Neuronal stem cell (in vitro differentiated cells): ENCODE measurements around the gene JUN.

Experiments
- DNase-seq: peaks from one replicate; pipeline ENCODE4 v3.0.0-alpha.2; 2013; ENCODE audit warnings: low spot score
- H2AFZ ChIP-seq: one replicate; pipeline ENCODE4 v1.6.1; 2013; ENCODE audit warnings: mild to moderate bottlenecking, low read length, inconsistent platforms
- H2AK5ac ChIP-seq: 2 replicates; pipeline ENCODE4 v1.6.1; 2013; ENCODE audit warnings: low read depth, mild to moderate bottlenecking, inconsistent platforms, low read length, moderate library complexity, mixed read lengths
- H2BK120ac ChIP-seq: 2 replicates; pipeline ENCODE4 v1.6.1; 2013; ENCODE audit warnings: low read depth, mild to moderate bottlenecking, inconsistent platforms, low read length, moderate library complexity, mixed read lengths
- H2BK12ac ChIP-seq: one replicate; pipeline ENCODE4 v1.6.1; 2013; ENCODE audit warnings: low read length, inconsistent platforms
- H2BK15ac ChIP-seq: 2 replicates; pipeline ENCODE4 v1.6.1; 2013; ENCODE audit warnings: mild to moderate bottlenecking, low read length, inconsistent platforms, mixed read lengths
- H2BK5ac ChIP-seq: one replicate; pipeline ENCODE4 v1.6.1; 2013; ENCODE audit warnings: inconsistent platforms, mild to moderate bottlenecking, low read length, moderate library complexity
- H3K14ac ChIP-seq: one replicate; pipeline ENCODE4 v1.6.1; 2013; ENCODE audit warnings: low read length, inconsistent platforms
- H3K18ac ChIP-seq: 2 replicates; pipeline ENCODE4 v1.6.1; 2013; ENCODE audit warnings: low read length, inconsistent platforms
- H3K23ac ChIP-seq: 2 replicates; pipeline ENCODE4 v1.6.1; 2013; ENCODE audit warnings: low read depth, mild to moderate bottlenecking, mixed read lengths, low read length, inconsistent platforms; ENCODE audit not compliant: poor library complexity
- H3K27ac ChIP-seq: replicated peaks from 3 replicates; pipeline ENCODE4 v1.5.1; 2013; ENCODE audit warnings: low read length, inconsistent platforms
- H3K27me3 ChIP-seq, 3 experiments: 2 replicates each; pipeline ENCODE4 v1.6.1; 2013; ENCODE audit warnings: low read length in 3 of 3, mild to moderate bottlenecking in 2 of 3, inconsistent platforms in 1 of 3, low read depth in 1 of 3, mixed read lengths in 1 of 3, moderate library complexity in 1 of 3; ENCODE audit not compliant: control insufficient read depth in 3 of 3, insufficient read depth in 3 of 3
- H3K36me3 ChIP-seq, 2 donors: replicated peaks in 1 of 2; 2 replicates each; pipeline ENCODE4 v1.6.1; 2013; ENCODE audit warnings: low read length in 2 of 2; ENCODE audit not compliant: control insufficient read depth in 2 of 2, insufficient read depth in 2 of 2
- H3K4ac ChIP-seq: 2 replicates; pipeline ENCODE4 v1.6.1; 2013; ENCODE audit warnings: inconsistent platforms, mild to moderate bottlenecking, low read length, moderate library complexity
- H3K4me1 ChIP-seq, 2 donors: 1 replicate in 1 of 2; 2 replicates in 1 of 2; pipeline ENCODE4 v1.6.1; 2013; ENCODE audit warnings: low read length in 2 of 2, low read depth in 1 of 2; ENCODE audit not compliant: control insufficient read depth in 2 of 2, insufficient read depth in 1 of 2
- H3K4me2 ChIP-seq: one replicate; pipeline ENCODE4 v1.6.1; 2013; ENCODE audit warnings: mild to moderate bottlenecking, low read length, inconsistent platforms; ENCODE audit not compliant: insufficient read depth, poor library complexity, severe bottlenecking
- H3K4me3 ChIP-seq, 2 donors: 2 replicates each; pipeline ENCODE4 v1.5.1; 2013; ENCODE audit warnings: low read length in 2 of 2, mild to moderate bottlenecking in 2 of 2, inconsistent platforms in 1 of 2, moderate library complexity in 1 of 2
- H3K79me1 ChIP-seq: one replicate; pipeline ENCODE4 v1.6.1; 2013; ENCODE audit warnings: low read depth, mild to moderate bottlenecking, inconsistent platforms, low read length, moderate library complexity
- H3K9ac ChIP-seq: one replicate; pipeline ENCODE4 v1.6.1; 2013; ENCODE audit warnings: mild to moderate bottlenecking, low read depth, low read length, inconsistent platforms; ENCODE audit not compliant: poor library complexity
- H3K9me3 ChIP-seq, 2 donors: replicated peaks in 1 of 2; 2 replicates each; pipeline versions ENCODE3 to v1.6.1; 2013; ENCODE audit warnings: low read length in 2 of 2, mild to moderate bottlenecking in 2 of 2, inconsistent platforms in 1 of 2, low read depth in 1 of 2, mixed read lengths in 1 of 2, moderate library complexity in 1 of 2; ENCODE audit not compliant: control insufficient read depth in 2 of 2, insufficient read depth in 1 of 2
- H4K8ac ChIP-seq: one replicate; pipeline ENCODE4 v1.6.1; 2013; ENCODE audit warnings: low read depth, mild to moderate bottlenecking, inconsistent platforms, low read length, moderate library complexity
- H4K91ac ChIP-seq: one replicate; pipeline ENCODE4 v1.6.1; 2013; ENCODE audit warnings: low read length, low read depth, mild to moderate bottlenecking, inconsistent platforms; ENCODE audit not compliant: poor library complexity
- WGBS, 2 donors: extraction: QIAGEN DNeasy Blood & Tissue Kit; methylation state at CpG; one replicate each; pipeline ENCODE4 v1.1.7; 2013; ENCODE audit warnings: missing lambda C conversion rate in 2 of 2, mixed read lengths in 1 of 2; ENCODE audit not compliant: insufficient read length in 2 of 2, insufficient replicate concordance in 1 of 2; ENCODE audit errors: extremely low coverage in 2 of 2; 5-methylcytosine and 5-hydroxymethylcytosine counted together

JUN gene

GRCh38 chr1:58783090-58783992, 506 bp downstream of the JUN start:
- H4K91ac ChIP-seq: no peak overlapping the region
- peak overlapping the region; percentile 60 for H2AK5ac ChIP-seq
- no peak overlapping the region for H2BK120ac ChIP-seq
- peaks cover 2 to 32% (median 20%) of the 10 kb centered on the region in 3 experiments for H3K27me3 ChIP-seq
- H4K8ac ChIP-seq: no peak overlapping the region
- no peak overlapping the region for H2BK12ac ChIP-seq
- no peak overlapping the region for H2BK15ac ChIP-seq
- peak overlapping the region; percentile 80 for H3K23ac ChIP-seq
- peak overlapping the region; percentile 92 for H3K4me2 ChIP-seq
- H3K79me1 ChIP-seq: peaks cover 3% of the 10 kb centered on the region
- no peak overlapping the region for H3K4ac ChIP-seq
- no peaks in the 10 kb centered on the region for H3K36me3 ChIP-seq
- peak overlapping the region; percentile 46 for H3K27ac ChIP-seq
- no peak overlapping the region for H2BK5ac ChIP-seq
- peak overlapping the region; percentile 68 to 85 for H3K4me3 ChIP-seq
- H2AFZ ChIP-seq: peak overlapping the region; percentile 88
- peak overlapping the region; percentile 81 for H3K18ac ChIP-seq
- H3K14ac ChIP-seq: peak overlapping the region; percentile 22
- no CpG with 5 or more reads among the region's 86 CpGs for WGBS, 2 donors
- peak overlapping the region; percentile 75 for H3K9ac ChIP-seq
- peaks cover 9 to 23% of the 10 kb centered on the region in 2 donors for H3K4me1 ChIP-seq
- peak; percentile 60 for DNase-seq
- no peaks in the 10 kb centered on the region for H3K9me3 ChIP-seq

DNA sequence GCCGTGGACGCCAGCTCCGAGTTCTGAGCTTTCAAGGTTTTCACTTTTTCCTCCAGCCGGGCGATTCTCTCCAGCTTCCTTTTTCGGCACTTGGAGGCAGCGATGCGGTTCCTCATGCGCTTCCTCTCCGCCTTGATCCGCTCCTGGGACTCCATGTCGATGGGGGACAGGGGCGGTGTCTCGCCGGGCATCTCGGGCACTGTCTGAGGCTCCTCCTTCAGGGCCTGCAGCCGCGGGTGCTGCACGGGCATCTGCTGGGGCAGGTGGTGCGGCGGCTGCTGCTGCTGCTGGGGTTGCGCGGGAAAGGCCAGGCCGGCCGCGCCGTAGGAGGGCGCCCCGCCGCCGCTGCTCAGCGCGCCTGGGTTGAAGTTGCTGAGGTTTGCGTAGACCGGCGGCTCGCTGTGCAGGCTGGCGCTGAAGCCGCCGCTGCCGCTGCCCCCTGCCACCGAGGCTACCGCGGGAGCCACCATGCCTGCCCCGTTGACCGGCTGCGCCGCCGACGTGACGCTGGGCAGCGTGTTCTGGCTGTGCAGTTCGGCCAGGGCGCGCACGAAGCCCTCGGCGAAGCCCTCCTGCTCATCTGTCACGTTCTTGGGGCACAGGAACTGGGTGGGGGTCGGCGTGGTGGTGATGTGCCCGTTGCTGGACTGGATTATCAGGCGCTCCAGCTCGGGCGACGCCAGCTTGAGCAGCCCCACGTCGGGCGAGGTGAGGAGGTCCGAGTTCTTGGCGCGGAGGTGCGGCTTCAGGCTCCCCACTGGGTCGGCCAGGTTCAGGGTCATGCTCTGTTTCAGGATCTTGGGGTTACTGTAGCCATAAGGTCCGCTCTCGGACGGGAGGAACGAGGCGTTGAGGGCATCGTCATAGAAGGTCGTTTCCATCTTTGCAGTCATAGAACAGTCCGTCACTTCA, 1.4 kb downstream of the JUN start:
- Histone ChIP-seq H3K9me3 (no peaks in the 10 kb centered on the region), H3K4me2 (peak overlapping the region; percentile 92), H4K8ac (no peak overlapping the region), H3K23ac (peak overlapping the region; percentile 80), H3K4me1 (peaks cover 9 to 23% of the 10 kb centered on the region in 2 donors), H3K14ac (no peak overlapping the region), H3K4ac (no peak overlapping the region), H2BK5ac (peak overlapping the region; percentile 25), H3K36me3 (no peaks in the 10 kb centered on the region), H2BK120ac (peak overlapping the region; percentile 16), H3K27me3 (peaks cover 2 to 32% (median 19%) of the 10 kb centered on the region in 3 experiments), H3K27ac (no peak overlapping the region), H2BK15ac (peak overlapping the region; percentile 38), H3K9ac (peak overlapping the region; percentile 79), H3K18ac (peak overlapping the region; percentile 89), H3K4me3 (peak overlapping the region; percentile 68 to 85), H4K91ac (no peak overlapping the region), H2AK5ac (peak overlapping the region; percentile 60), H2BK12ac (peak overlapping the region; percentile 86), H2AFZ (peak overlapping the region; percentile 88), H3K79me1 (peaks cover 3% of the 10 kb centered on the region)
- peak; percentile 48 for DNase-seq
- no CpG with 5 or more reads among the region's 82 CpGs for WGBS, 2 donors

DNA sequence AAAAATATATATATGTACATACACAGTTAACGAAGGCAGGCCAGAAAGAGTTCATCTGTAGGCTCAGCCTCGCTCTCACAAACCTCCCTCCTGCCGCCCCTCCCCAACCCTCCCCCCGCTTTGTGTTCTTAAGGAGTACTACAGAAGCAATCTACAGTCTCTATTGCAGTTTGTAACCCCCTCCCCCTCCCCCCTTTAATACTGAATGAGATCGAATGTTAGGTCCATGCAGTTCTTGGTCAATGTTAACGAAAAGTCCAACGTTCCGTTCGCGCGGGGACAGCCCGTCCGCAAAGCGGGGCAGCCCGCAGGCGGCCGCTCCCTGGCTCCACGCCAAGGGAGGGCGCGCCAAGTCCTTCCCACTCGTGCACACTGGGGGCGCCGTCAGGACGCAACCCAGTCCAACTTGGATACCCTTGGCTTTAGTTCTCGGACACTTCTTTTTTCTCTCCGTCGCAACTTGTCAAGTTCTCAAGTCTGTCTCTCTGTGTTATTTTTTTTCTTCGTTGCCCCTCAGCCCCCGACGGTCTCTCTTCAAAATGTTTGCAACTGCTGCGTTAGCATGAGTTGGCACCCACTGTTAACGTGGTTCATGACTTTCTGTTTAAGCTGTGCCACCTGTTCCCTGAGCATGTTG, 2.2 kb downstream of the JUN start:
- Histone ChIP-seq H3K27me3 (peaks cover 2 to 32% (median 15%) of the 10 kb centered on the region in 3 experiments), H2AFZ (peak overlapping the region; percentile 88), H2BK5ac (no peak overlapping the region), H3K4me3 (peak overlapping the region; percentile 68 to 85), H3K4me1 (peaks cover 9 to 23% of the 10 kb centered on the region in 2 donors), H4K8ac (no peak overlapping the region), H3K18ac (peak overlapping the region; percentile 60), H4K91ac (no peak overlapping the region), H2AK5ac (no peak overlapping the region), H3K4me2 (peak overlapping the region; percentile 92), H3K23ac (peak overlapping the region; percentile 80), H3K27ac (no peak overlapping the region), H2BK12ac (no peak overlapping the region), H3K9me3 (no peaks in the 10 kb centered on the region), H3K36me3 (no peaks in the 10 kb centered on the region), H3K14ac (no peak overlapping the region), H2BK120ac (no peak overlapping the region), H3K9ac (peak overlapping the region; percentile 45), H3K79me1 (peaks cover 3% of the 10 kb centered on the region), H2BK15ac (no peak overlapping the region), H3K4ac (no peak overlapping the region)
- no CpG with 5 or more reads among the region's 32 CpGs for WGBS, 2 donors
- peak; percentile 30 for DNase-seq
